Upper lobe of left lung (tissue), 6 donors: ENCODE measurements around the gene ATXN2. TPM values are rescaled to one million over a fixed set of nuclear protein-coding genes. Genes with fewer than 3 reads are reported as not detected.
A peak's percentile ranks its signal among the peaks of the same experiment; 100 is the strongest.

ENCODE experiments used
- ATAC-seq, 2 donors: fragments of 200-7000 bp; cut with Tn5 transposase; one replicate each; pipeline ENCODE4 v1.9.1; 2022; ENCODE audit warnings: mild to moderate bottlenecking in 2 of 2, moderate library complexity in 2 of 2; ENCODE audit not compliant: low FRiP score in 2 of 2
- DNase-seq, 2 donors: peaks; one replicate each; pipeline ENCODE4 v3.0.0-alpha.2; 2019 to 2020
- H3K27ac ChIP-seq, 4 donors: fragments of 200-600 bp; sonication (generic); one replicate each; pipeline ENCODE4 v1.5.1; 2016 to 2019
- H3K27me3 ChIP-seq, 4 donors: fragments of 200-600 bp; sonication (generic); one replicate each; pipeline ENCODE4 v1.5.1; 2017 to 2019
- H3K36me3 ChIP-seq, 4 donors: fragments of 200-600 bp; sonication (generic); one replicate each; pipeline ENCODE4 v1.5.1; 2016 to 2019
- H3K4me1 ChIP-seq, 4 donors: fragments of 200-600 bp; sonication (generic); one replicate each; pipeline ENCODE4 v1.5.1; 2018 to 2019
- H3K4me3 ChIP-seq, 4 donors: fragments of 200-600 bp; sonication (generic); one replicate each; pipeline ENCODE4 v1.5.1; 2017 to 2019; ENCODE audit warnings: mild to moderate bottlenecking in 2 of 4, moderate library complexity in 1 of 4
- H3K9me3 ChIP-seq, 4 donors: fragments of 200-600 bp; sonication (generic); one replicate each; pipeline ENCODE4 v1.5.1; 2018 to 2019
- EP300 ChIP-seq, 4 donors: sonication (generic); formaldehyde crosslinking; IDR thresholded peaks; one replicate each; pipeline ENCODE4 v1.5.1; 2017; ENCODE audit warnings: antibody characterized with exemption in 4 of 4, control low read depth in 2 of 4
- POLR2A ChIP-seq, 4 donors: fragments of 450-650 bp; IDR thresholded peaks; one replicate each; pipeline ENCODE4 v1.5.1; 2016 to 2017; ENCODE audit warnings: antibody characterized with exemption in 4 of 4, mild to moderate bottlenecking in 2 of 4
- POLR2AphosphoS5 ChIP-seq, 2 donors: sonication (generic); formaldehyde crosslinking; IDR thresholded peaks; one replicate each; pipeline ENCODE4 v1.5.1; 2017; ENCODE audit warnings: antibody characterized with exemption in 2 of 2
- WGBS, 2 donors: methylation state at CpG; one replicate each; pipeline ENCODE4 v1.1.5; 2017 to 2018; 5-methylcytosine and 5-hydroxymethylcytosine counted together
- total RNA-seq, 6 donors: library from RNA; depleted of rRNA in 4 of 6; stranded (reverse); fragments of >200 nt in 4 of 6; gene quantifications; one replicate each; pipeline versions ENCODE4 v1.1.0 to v1.2.1, GENCODE V29; 2016 to 2021
- TF ChIP-seq, protein P1 (sequence below), 6 experiments: fragments of 450-650 bp in 4 of 6; fragments of 200-600 bp in 2 of 6; sonication (generic) in 2 of 6; IDR thresholded peaks; one replicate each; pipeline ENCODE4 v1.5.1; 2016 to 2019; ENCODE audit warnings: antibody characterized with exemption in 6 of 6
- donor health status: DM: no; HTN: no; CAD: no; lungs with moderate emphysema.
- donor health status: DM: no; HTN: yes; CAD: no; lungs with severe emphysema.

Gene ATXN2
- total RNA-seq, 6 donors from 2014 or later: 50.7 to 189 (median 75.2) TPM

DNA sequence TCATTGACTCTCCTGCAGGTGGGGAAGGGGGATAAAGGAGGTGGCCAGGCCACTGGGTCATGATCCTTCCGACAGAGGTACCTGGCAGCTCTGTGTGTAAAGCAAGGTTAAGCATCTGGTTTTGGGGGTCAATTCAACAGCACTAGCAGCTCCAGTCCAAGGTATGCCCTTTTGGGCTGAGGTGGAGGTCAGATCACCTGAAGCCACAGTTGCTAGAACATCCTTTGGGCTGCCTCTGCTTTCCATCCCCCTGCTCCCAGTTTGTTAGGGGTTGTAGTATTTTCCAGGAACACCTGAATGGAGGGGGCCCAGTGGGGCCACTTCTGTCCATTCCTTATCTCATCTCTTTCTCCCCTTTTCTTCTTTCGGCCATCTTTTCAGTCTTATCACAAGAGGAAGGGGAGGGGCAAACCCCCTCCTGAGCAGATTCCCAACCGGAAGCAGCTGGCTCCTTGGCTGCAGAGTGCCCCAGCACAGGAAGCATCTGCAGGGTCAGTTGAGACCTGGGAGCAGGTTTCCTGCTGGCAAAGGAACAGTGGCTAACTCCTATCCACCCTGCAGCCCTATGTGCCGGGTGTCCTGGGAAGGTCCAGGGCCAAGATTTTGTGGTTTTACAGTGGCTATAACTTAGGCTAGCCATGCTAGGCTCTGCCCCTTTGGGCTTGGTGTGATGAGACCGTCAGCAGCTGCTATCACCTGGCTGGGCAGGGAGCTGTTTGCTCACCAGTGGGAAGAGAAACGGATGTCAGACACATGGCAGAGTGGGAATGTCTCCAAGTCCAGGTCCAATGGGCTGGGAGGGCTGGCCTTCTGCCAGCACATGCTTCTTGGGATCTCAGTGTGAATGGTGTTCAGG is 153.2 kb downstream of the ATXN2 start:
- no peaks in the 10 kb centered on the region for H3K27me3 ChIP-seq
- ATAC-seq (no peak), DNase-seq (no peak)
- peak; percentile 84 to 88 for TF ChIP-seq POLR2AphosphoS5 (IDR thresholded peaks at IDR 0.05)
- TF ChIP-seq POLR2A (IDR thresholded peaks at IDR 0.05): no peak
- TF ChIP-seq, protein P1, sequence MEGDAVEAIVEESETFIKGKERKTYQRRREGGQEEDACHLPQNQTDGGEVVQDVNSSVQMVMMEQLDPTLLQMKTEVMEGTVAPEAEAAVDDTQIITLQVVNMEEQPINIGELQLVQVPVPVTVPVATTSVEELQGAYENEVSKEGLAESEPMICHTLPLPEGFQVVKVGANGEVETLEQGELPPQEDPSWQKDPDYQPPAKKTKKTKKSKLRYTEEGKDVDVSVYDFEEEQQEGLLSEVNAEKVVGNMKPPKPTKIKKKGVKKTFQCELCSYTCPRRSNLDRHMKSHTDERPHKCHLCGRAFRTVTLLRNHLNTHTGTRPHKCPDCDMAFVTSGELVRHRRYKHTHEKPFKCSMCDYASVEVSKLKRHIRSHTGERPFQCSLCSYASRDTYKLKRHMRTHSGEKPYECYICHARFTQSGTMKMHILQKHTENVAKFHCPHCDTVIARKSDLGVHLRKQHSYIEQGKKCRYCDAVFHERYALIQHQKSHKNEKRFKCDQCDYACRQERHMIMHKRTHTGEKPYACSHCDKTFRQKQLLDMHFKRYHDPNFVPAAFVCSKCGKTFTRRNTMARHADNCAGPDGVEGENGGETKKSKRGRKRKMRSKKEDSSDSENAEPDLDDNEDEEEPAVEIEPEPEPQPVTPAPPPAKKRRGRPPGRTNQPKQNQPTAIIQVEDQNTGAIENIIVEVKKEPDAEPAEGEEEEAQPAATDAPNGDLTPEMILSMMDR (IDR thresholded peaks at IDR 0.05): no peak
- peak in 2 of 4 donors; percentile 32 to 79 for TF ChIP-seq EP300 (IDR thresholded peaks at IDR 0.05)
- H3K9me3 ChIP-seq: no peaks in the 10 kb centered on the region
- H3K27ac ChIP-seq: peak overlapping the region; percentile 49 to 89 (median 82)
- WGBS, 2 donors: 29 to 37% methylated on average over 4 to 6 of the region's 6 CpGs
- H3K4me1 ChIP-seq: peaks cover 57 to 76% (median 67%) of the 10 kb centered on the region in 4 donors
- peaks cover 11 to 71% (median 48%) of the 10 kb centered on the region in 4 donors for H3K36me3 ChIP-seq
- no peak overlapping the region for H3K4me3 ChIP-seq

DNA sequence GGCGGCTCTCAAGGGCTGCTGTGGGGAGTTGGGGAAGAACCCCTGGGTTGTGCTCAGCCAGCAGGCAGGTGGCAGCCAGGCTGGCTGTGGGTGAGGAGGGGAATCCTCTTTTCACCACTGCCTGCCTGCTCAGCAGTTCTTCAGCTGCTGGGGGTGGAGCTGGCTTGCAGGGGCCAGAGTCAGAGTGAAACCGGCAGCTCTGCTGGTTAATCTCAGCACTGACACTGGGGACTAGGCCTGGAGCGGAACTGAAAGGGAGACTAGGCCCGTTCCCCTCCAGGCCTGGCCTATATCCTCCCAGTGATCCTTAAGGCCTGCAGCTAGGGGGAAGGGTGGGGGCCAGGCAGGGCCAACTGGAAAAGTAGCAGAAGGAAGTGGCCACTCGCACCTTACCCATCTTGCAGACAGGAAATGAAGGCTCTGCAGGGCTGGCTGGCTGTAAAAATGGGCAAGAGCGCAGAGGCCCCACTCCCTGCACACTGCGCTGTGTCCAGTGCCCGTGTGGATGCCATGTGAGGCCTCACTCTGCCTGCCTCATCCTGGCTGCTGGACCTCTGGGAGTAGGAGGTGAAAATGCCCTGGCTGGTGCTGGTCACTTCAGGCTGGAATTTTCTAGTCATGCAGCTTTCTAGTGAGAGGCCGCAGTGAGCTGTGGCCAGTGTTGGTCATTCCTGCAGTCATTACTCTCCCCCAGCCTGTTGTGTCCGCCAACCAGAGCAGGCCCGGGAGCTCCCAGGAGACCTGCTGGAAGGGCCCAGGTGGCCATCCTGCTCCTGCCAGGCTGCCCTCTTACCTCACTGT is 154.0 kb downstream of the ATXN2 start:
- Histone ChIP-seq H3K9me3 (no peaks in the 10 kb centered on the region), H3K27ac (peak overlapping the region; percentile 49 to 89 (median 82)), H3K4me1 (peaks cover 61 to 77% (median 71%) of the 10 kb centered on the region in 4 donors), H3K4me3 (no peak overlapping the region), H3K27me3 (no peaks in the 10 kb centered on the region), H3K36me3 (peaks cover 7 to 63% (median 41%) of the 10 kb centered on the region in 4 donors)
- WGBS, 2 donors: 46 to 80% methylated on average over 1 to 7 of the region's 11 CpGs
- ATAC-seq: peak; percentile 79 to 86
- TF ChIP-seq POLR2A (IDR thresholded peaks at IDR 0.05) (peak in 1 of 4 donors; percentile 27), EP300 (IDR thresholded peaks at IDR 0.05) (no peak), POLR2AphosphoS5 (IDR thresholded peaks at IDR 0.05) (peak in 1 of 2 donors; percentile 27)
- TF ChIP-seq, protein P1 (IDR thresholded peaks at IDR 0.05): peak in 4 of 6 experiments; percentile 12 to 45 (median 28)
- DNase-seq: peak; percentile 32 to 79

DNA sequence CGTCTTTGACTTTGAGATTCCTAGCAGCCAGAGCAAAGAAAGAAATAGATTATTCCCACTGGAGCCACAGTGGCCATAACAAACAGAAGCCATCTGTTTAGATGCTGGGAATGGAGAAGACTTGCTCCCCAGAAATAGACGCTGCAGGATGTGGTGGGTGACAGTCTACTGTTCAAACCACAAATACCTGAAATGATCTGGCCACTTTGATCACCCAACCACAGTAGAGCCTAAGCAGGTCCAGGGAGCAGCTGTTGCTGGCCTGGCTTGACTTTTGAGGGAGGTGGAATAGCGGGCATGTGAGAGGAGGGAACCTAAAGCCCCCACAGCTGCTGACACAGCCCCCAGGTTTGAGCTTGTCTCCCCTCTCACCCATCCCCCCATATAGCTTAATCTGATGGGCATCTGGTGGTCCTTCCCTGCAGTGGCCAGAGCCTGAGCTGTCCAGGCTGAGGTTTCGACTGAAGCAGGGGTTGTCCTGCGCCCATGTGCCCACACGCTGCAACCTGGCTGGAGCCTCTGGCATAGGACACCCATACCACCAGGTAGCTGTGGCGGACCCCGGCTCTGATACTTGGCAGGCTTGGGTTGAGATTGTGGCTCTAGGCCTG is 154.7 kb downstream of the ATXN2 start:
- ATAC-seq (no peak), DNase-seq (peak in 1 of 2 donors; percentile 50)
- Histone ChIP-seq H3K4me3 (no peak overlapping the region), H3K27ac (peak overlapping the region; percentile 49 to 89 (median 82)), H3K9me3 (no peaks in the 10 kb centered on the region), H3K27me3 (no peaks in the 10 kb centered on the region), H3K4me1 (peaks cover 66 to 84% (median 75%) of the 10 kb centered on the region in 4 donors), H3K36me3 (peaks cover 6 to 56% (median 36%) of the 10 kb centered on the region in 4 donors)
- TF ChIP-seq EP300 (IDR thresholded peaks at IDR 0.05) (no peak), POLR2AphosphoS5 (IDR thresholded peaks at IDR 0.05) (no peak), POLR2A (IDR thresholded peaks at IDR 0.05) (no peak)
- TF ChIP-seq, protein P1 (IDR thresholded peaks at IDR 0.05): no peak
- 83 to 90% methylated on average over 3 to 5 of the region's 8 CpGs for WGBS, 2 donors

DNA sequence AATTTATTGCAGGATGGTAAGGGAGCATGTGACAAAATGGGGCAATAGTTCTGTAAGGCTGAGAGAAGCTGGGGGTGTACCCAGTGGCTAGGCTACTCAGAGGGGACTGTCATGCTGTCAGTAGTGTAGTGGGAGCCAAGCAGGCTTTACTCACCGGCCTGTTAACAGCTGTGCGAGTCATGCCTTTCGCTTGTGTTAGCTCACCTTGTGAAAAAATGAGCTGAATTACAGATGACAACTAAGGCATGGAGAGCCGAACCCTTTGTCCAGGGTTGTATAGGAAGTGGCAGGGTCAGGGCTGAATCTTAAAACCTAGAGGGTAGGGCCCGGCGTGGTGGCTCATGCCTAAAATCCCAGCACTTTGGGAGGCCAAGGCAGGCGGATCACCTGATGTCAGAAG is 155.5 kb downstream of the ATXN2 start:
- no peaks in the 10 kb centered on the region for H3K9me3 ChIP-seq
- H3K27ac ChIP-seq: peak overlapping the region; percentile 40 to 89 (median 74)
- no peak overlapping the region for H3K4me3 ChIP-seq
- H3K4me1 ChIP-seq: peaks cover 74 to 89% (median 83%) of the 10 kb centered on the region in 4 donors
- H3K27me3 ChIP-seq: no peaks in the 10 kb centered on the region
- ATAC-seq (peak in 1 of 2 donors; percentile 12), DNase-seq (no peak)
- 91% methylated on average over 4 to 7 of the region's 7 CpGs for WGBS, 2 donors
- TF ChIP-seq EP300 (IDR thresholded peaks at IDR 0.05) (no peak), POLR2A (IDR thresholded peaks at IDR 0.05) (peak in 1 of 4 donors; percentile 42)
- TF ChIP-seq, protein P1 (IDR thresholded peaks at IDR 0.05): no peak
- peaks cover 6 to 48% (median 32%) of the 10 kb centered on the region in 4 donors for H3K36me3 ChIP-seq
